Prostate gland (tissue), 2 donors: ENCODE measurements around the gene LAD1. TPM values are rescaled to one million over a fixed set of nuclear protein-coding genes. Genes with fewer than 3 reads are reported as not detected.

Experiments used
- DNase-seq: peaks from one replicate; pipeline ENCODE4 v3.0.0-alpha.2; 2019; ENCODE audit warnings: low spot score
- H3K27ac ChIP-seq, 2 donors: fragments of 200-600 bp; sonication (generic); 2 replicates each; pipeline ENCODE4 v1.5.1; 2017 to 2019
- H3K27me3 ChIP-seq: fragments of 200-600 bp; sonication (generic); replicated peaks from 2 replicates; pipeline ENCODE4 v1.5.1; 2019; ENCODE audit not compliant: insufficient read depth
- H3K36me3 ChIP-seq, 2 donors: fragments of 200-600 bp; sonication (generic); 1 replicate in 1 of 2; 2 replicates in 1 of 2; pipeline versions ENCODE4 v1.5.1 to v1.8.1; 2017 to 2019
- H3K4me1 ChIP-seq: fragments of 200-600 bp; sonication (generic); replicated peaks from 2 replicates; pipeline ENCODE4 v1.5.1; 2019
- H3K4me3 ChIP-seq, 2 donors: fragments of 200-600 bp; sonication (generic); 2 replicates each; pipeline ENCODE4 v1.5.1; 2017 to 2019
- H3K9me3 ChIP-seq: fragments of 200-600 bp; sonication (generic); 2 replicates; pipeline ENCODE4 v1.5.1; 2017
- POLR2A ChIP-seq: fragments of 450-650 bp; IDR thresholded peaks from one replicate; pipeline ENCODE4 v1.6.1; 2016; ENCODE audit warnings: antibody characterized with exemption, mild to moderate bottlenecking
- POLR2AphosphoS5 ChIP-seq: sonication (generic); formaldehyde crosslinking; IDR thresholded peaks from one replicate; pipeline ENCODE4 v1.6.1; 2017; ENCODE audit warnings: antibody characterized with exemption
- WGBS: methylation state at CpG from one replicate; pipeline ENCODE4 v1.1.5; 2018; 5-methylcytosine and 5-hydroxymethylcytosine counted together
- intact Hi-C: fragments of 100-400 bp; cut with DNase I; formaldehyde crosslinking; loops from one replicate; pipeline ENCODE4 v1.14.2; 2022
- total RNA-seq, 2 donors: library from RNA; depleted of rRNA; stranded (reverse); fragments of >200 nt; gene quantifications; one replicate each; pipeline ENCODE4 v1.1.0, GENCODE V29; 2016
- TF ChIP-seq, protein P1 (sequence below), 4 experiments: fragments of 200-600 bp in 2 of 4; fragments of 450-650 bp in 2 of 4; sonication (generic) in 2 of 4; IDR thresholded peaks; 1 replicate in 3 of 4; 2 replicates in 1 of 4; pipeline ENCODE4 v1.5.1; 2016 to 2019; ENCODE audit warnings: antibody characterized with exemption in 4 of 4, mild to moderate bottlenecking in 2 of 4, moderate library complexity in 2 of 4

Gene LAD1
- total RNA-seq, 2 donors from 2014 or later: 12.8 to 26.8 TPM

DNA sequence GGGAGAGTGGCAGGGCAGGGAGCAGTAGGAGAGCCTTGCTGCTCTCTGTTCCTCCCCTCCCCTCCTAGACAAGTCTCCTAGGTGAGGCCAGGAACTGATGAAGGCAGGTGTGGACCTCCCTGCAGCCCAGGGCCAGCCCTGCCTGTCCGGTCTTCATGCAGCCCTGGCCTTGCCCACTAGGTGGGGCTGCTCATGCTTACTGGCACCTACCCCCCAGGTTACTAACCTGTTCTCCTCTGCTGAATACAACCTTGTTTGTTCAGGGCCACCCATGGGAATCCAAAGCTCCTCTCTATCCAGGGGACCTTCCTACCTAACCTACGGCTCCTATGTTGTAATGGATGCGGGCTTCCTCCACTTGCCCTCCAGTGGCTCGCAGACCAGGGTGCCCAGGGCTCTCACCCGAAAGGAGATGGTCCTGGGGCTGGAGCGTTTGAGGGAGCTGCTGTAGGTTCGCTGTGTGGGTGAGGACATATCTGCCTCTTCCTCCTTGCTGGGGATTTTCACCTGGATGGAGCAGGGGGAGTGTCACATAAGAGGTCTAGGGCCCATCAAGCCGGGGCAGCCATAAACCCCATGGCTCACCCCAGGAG is 13.7 kb downstream of the LAD1 start:
- intact Hi-C loops: no loop called here
- Histone ChIP-seq H3K9me3 (no peaks in the 10 kb centered on the region), H3K4me1 (no peaks in the 10 kb centered on the region), H3K27ac (no peak overlapping the region), H3K4me3 (no peak overlapping the region), H3K36me3 (no peaks in the 10 kb centered on the region), H3K27me3 (no peaks in the 10 kb centered on the region)
- TF ChIP-seq, protein P1, sequence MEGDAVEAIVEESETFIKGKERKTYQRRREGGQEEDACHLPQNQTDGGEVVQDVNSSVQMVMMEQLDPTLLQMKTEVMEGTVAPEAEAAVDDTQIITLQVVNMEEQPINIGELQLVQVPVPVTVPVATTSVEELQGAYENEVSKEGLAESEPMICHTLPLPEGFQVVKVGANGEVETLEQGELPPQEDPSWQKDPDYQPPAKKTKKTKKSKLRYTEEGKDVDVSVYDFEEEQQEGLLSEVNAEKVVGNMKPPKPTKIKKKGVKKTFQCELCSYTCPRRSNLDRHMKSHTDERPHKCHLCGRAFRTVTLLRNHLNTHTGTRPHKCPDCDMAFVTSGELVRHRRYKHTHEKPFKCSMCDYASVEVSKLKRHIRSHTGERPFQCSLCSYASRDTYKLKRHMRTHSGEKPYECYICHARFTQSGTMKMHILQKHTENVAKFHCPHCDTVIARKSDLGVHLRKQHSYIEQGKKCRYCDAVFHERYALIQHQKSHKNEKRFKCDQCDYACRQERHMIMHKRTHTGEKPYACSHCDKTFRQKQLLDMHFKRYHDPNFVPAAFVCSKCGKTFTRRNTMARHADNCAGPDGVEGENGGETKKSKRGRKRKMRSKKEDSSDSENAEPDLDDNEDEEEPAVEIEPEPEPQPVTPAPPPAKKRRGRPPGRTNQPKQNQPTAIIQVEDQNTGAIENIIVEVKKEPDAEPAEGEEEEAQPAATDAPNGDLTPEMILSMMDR (IDR thresholded peaks at IDR 0.05): peak; percentile 46 to 91 (median 78)
- TF ChIP-seq POLR2AphosphoS5 (no peak), POLR2A (no peak)
- WGBS: 76% methylated on average over 8 of the region's 8 CpGs
- DNase-seq: peak; percentile 73

- Histone ChIP-seq H3K9me3 (no peaks in the 10 kb centered on the region), H3K4me1 (no peaks in the 10 kb centered on the region), H3K36me3 (no peaks in the 10 kb centered on the region), H3K27me3 (no peaks in the 10 kb centered on the region), H3K4me3 (no peak overlapping the region), H3K27ac (no peak overlapping the region)
- 69% methylated on average over 3 of the region's 4 CpGs for WGBS
- intact Hi-C loops: no loop called here
- TF ChIP-seq POLR2AphosphoS5: no peak
- no peak for TF ChIP-seq POLR2A
- TF ChIP-seq, protein P1 (IDR thresholded peaks at IDR 0.05): no peak
- no peak for DNase-seq
Measured at GRCh38 chr1:201384406-201384782, 14.7 kb downstream of the LAD1 start.

DNA sequence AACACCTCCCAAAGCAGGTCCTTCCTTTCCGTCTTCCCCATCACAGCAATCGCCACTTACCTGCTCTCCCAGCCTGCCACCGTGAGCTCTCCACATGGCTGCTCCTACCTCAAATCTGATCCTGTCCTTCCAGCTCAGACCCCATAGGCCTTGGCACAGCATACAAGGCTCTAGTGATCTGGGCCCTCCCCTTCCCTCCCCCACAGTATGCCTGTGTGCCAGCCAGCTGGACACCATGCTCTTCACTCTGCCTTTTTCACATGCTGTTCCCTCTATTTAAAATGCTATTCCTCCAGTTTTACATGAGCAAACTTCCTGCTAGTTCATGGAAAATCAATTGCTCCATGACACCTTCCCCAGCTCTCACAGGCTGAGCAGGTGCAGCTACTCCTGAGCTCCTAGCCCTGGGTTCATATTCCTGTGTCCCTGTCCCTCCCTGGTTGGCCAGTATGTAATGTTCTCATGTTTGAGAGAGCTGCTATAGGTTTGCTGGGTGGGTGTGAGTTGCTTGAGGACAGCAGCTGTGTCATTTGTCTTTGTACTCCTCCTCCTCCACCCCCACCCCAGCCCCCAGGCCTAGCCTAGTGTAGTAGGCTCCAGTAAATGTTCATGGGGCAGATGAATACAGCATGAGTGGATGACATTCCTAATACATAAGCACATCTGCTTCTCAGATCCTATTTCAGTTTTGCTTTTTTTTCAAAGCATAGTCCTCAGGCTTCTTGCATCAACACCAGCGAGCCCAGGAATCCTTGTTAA is 15.3 kb downstream of the LAD1 start:
- H3K27me3 ChIP-seq: no peaks in the 10 kb centered on the region
- H3K4me1 ChIP-seq: no peaks in the 10 kb centered on the region
- DNase-seq: no peak
- TF ChIP-seq POLR2AphosphoS5 (no peak), POLR2A (no peak)
- TF ChIP-seq, protein P1 (IDR thresholded peaks at IDR 0.05): no peak
- whole genome bisulfite sequencing: 81% methylated on average over 4 of the region's 4 CpGs
- H3K4me3 ChIP-seq: no peak overlapping the region
- H3K9me3 ChIP-seq: no peaks in the 10 kb centered on the region
- H3K36me3 ChIP-seq: no peaks in the 10 kb centered on the region
- intact Hi-C loops: no loop called here
- no peak overlapping the region for H3K27ac ChIP-seq

- Histone ChIP-seq H3K27me3 (no peaks in the 10 kb centered on the region), H3K4me3 (no peak overlapping the region), H3K9me3 (no peaks in the 10 kb centered on the region), H3K36me3 (no peaks in the 10 kb centered on the region), H3K4me1 (no peaks in the 10 kb centered on the region), H3K27ac (no peak overlapping the region)
- intact Hi-C loops: no loop called here
- no peak for TF ChIP-seq POLR2AphosphoS5
- no peak for TF ChIP-seq POLR2A
- TF ChIP-seq, protein P1 (IDR thresholded peaks at IDR 0.05): no peak
- DNase-seq: peak; percentile 39
- 53% methylated on average over 7 of the region's 7 CpGs for WGBS
Measured at GRCh38 chr1:201381130-201381529, 18.0 kb downstream of the LAD1 start.
